RWPE1 (cell line): ENCODE data around the gene KCND2.

Experiments
- CTCF ChIA-PET: fragments of 350-600 bp; sonication (Branson Sonifier 250); formaldehyde crosslinking; extraction: SDS; loops from one replicate; lab custom pipeline; 2021; lab: Yijun Ruan, JAX
- POLR2A ChIA-PET: fragments of 400-600 bp; formaldehyde crosslinking; extraction: SDS; loops from one replicate; lab custom pipeline; 2020; ENCODE audit warnings: antibody characterized with exemption; ENCODE audit not compliant: low non-redundant PET; lab: Yijun Ruan, JAX
- DNase-seq: peaks from one replicate; pipeline ENCODE4 v3.0.0; 2012; ENCODE audit warnings: low spot score
- H3K27ac ChIP-seq: fragments of 450-650 bp; 2 replicates; pipeline ENCODE4 v1.5.1; 2017
- CTCF ChIP-seq: fragments of 450-650 bp; conservative IDR thresholded peaks from 2 replicates; pipeline ENCODE4 v1.5.1; 2017; ENCODE audit warnings: low read depth, mild to moderate bottlenecking

The KCND2 gene

GRCh38 chr7:120617275-120617674 lies 344.3 kb downstream of the KCND2 start:
- ChIA-PET POLR2A (no interaction called here), CTCF (no interaction called here)
- no peak for DNase-seq
- no peak overlapping the region for H3K27ac ChIP-seq
- TF ChIP-seq CTCF = no peak

- DNase-seq = no peak
- ChIA-PET POLR2A (no interaction called here), CTCF (no interaction called here)
- no peak for TF ChIP-seq CTCF
- no peak overlapping the region for H3K27ac ChIP-seq
Observed at GRCh38 chr7:120628251-120628650, 355.3 kb downstream of the KCND2 start.

- TF ChIP-seq CTCF = no peak
- no peak overlapping the region for H3K27ac ChIP-seq
- ChIA-PET POLR2A (no interaction called here), CTCF (no interaction called here)
- DNase-seq = no peak
Observed at GRCh38 chr7:120639884-120640283, 366.9 kb downstream of the KCND2 start.

GRCh38 chr7:120645966-120646365 lies 373.0 kb downstream of the KCND2 start:
- TF ChIP-seq CTCF = no peak
- no peak for DNase-seq
- ChIA-PET CTCF (no interaction called here), POLR2A (no interaction called here)
- H3K27ac ChIP-seq = no peak overlapping the region

- DNase-seq = no peak
- POLR2A ChIA-PET = no interaction called here
- CTCF ChIA-PET = no interaction called here
- no peak overlapping the region for H3K27ac ChIP-seq
- TF ChIP-seq CTCF = no peak
Observed at GRCh38 chr7:120654241-120654640, 381.3 kb downstream of the KCND2 start.

GRCh38 chr7:120658516-120658915 lies 385.5 kb downstream of the KCND2 start:
- H3K27ac ChIP-seq = no peak overlapping the region
- ChIA-PET POLR2A (no interaction called here), CTCF (no interaction called here)
- no peak for TF ChIP-seq CTCF
- DNase-seq = no peak

- CTCF ChIA-PET = no interaction called here
Observed at GRCh38 chr7:120662291-120662690, 389.3 kb downstream of the KCND2 start.

More at GRCh38 chr7:120662291-120662690, 389.3 kb downstream of the KCND2 start:
- POLR2A ChIA-PET = no interaction called here
- H3K27ac ChIP-seq = no peak overlapping the region
- DNase-seq = no peak
- no peak for TF ChIP-seq CTCF
